HFFc6 (cell line): ENCODE data around the gene RMDN3. TPM values are rescaled to one million over a fixed set of nuclear protein-coding genes. Genes with fewer than 3 reads are reported as not detected.

Experiments
- DNase-seq: peaks from one replicate; pipeline ENCODE4 v3.0.0-alpha.2; 2018
- H3K27ac Mint-ChIP-seq: 2 replicates; pipeline ENCODE4 v1.8.0; 2020; ENCODE audit warnings: mild to moderate bottlenecking, mixed read lengths
- H3K27me3 Mint-ChIP-seq: 2 replicates; pipeline ENCODE4 v1.8.0; 2021; ENCODE audit warnings: mild to moderate bottlenecking, moderate library complexity, mixed read lengths; ENCODE audit not compliant: insufficient read depth
- H3K36me3 Mint-ChIP-seq: 2 replicates; pipeline ENCODE4 v1.8.0; 2021; ENCODE audit warnings: low read depth, mixed read lengths
- H3K4me1 Mint-ChIP-seq: 2 replicates; pipeline ENCODE4 v1.8.0; 2020; ENCODE audit warnings: low read depth, mixed read lengths
- H3K4me3 Mint-ChIP-seq: 2 replicates; pipeline ENCODE4 v1.8.0; 2020; ENCODE audit warnings: mild to moderate bottlenecking, moderate library complexity, mixed read lengths
- H3K9me3 Mint-ChIP-seq: 2 replicates; pipeline ENCODE4 v1.8.0; 2020; ENCODE audit warnings: mild to moderate bottlenecking, mixed read lengths
- CTCF ChIP-seq: fragments of 200-600 bp; sonication (generic); IDR thresholded peaks from 2 replicates; pipeline ENCODE4 v1.5.0; 2021; ENCODE audit warnings: antibody characterized with exemption, mild to moderate bottlenecking
- total RNA-seq, 6 experiments: library from RNA; stranded (reverse); fragmentation: NEBNext Ultra II Directional; extraction: Animal tissue kit (Norgen Biotek cat#: 25700); gene quantifications; 2 replicates in 1 of 6; 3 replicates in 5 of 6; pipeline ENCODE4 v1.2.3, GENCODE V29; 2021

Gene RMDN3
- total RNA-seq, 6 experiments from 2014 or later = 32.6 to 43.2 (median 35.6) TPM

DNA sequence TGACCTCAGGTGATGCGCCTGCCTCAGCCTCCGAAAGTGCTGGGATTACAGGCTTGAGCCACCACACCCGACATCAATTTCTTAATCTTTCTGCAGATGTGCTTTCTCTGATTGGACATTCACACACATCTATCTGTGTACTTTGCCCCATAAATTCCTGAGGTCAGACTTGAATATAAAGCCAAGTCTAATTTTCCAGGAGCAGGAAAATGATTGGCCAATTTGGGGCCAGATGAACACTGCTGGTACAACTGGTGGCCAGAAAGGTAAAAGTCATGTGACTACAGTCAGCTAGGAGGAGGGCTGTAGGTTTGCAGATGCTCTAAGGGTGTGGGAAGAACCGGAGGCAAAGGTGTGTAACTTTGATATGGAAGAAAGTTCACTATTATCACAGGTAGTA lies 63.3 kb downstream of the RMDN3 start:
- DNase-seq = no peak
- Mint-ChIP-seq H3K36me3 (peaks cover 14% of the 10 kb centered on the region), H3K27ac (no peak overlapping the region), H3K4me3 (no peak overlapping the region), H3K9me3 (peaks cover 3% of the 10 kb centered on the region; the same call in 1 of the 2 replicates), H3K4me1 (peaks cover 22% of the 10 kb centered on the region), H3K27me3 (no peaks in the 10 kb centered on the region; the same call in none of the 2 replicates)
- TF ChIP-seq CTCF = no peak

GRCh38 chr15:40688932-40689799 lies 65.9 kb downstream of the RMDN3 start:
- DNase-seq = no peak
- Mint-ChIP-seq H3K27me3 (no peaks in the 10 kb centered on the region; the same call in 1 of the 2 replicates), H3K9me3 (no peaks in the 10 kb centered on the region; the same call in 1 of the 2 replicates), H3K4me1 (peaks cover 13% of the 10 kb centered on the region), H3K36me3 (peaks cover 11% of the 10 kb centered on the region), H3K27ac (no peak overlapping the region), H3K4me3 (no peak overlapping the region)
- TF ChIP-seq CTCF = no peak

Other genes with a start within 250 kb of the RMDN3 start
- gene CCDC32, start 190.2 kb downstream of the RMDN3 start, total RNA-seq = 10 to 100 TPM; 17.6 to 21.4 (median 20.5) TPM
- gene RPUSD2, start 186.0 kb downstream of the RMDN3 start, total RNA-seq = 10 to 100 TPM; 10.3 to 13.7 (median 11.9) TPM
- 10 to 100 TPM in 5 of 6 experiments, 1 to 10 TPM in 1; 8.9 to 26.8 (median 20.0) TPM for gene KNL1, start 161.0 kb downstream of the RMDN3 start, total RNA-seq
- 10 to 100 TPM in 5 of 6 experiments, 1 to 10 TPM in 1; 8.2 to 15.9 (median 12.1) TPM for gene RAD51, start 60.1 kb downstream of the RMDN3 start, total RNA-seq
- 1 to 10 TPM; 1.6 to 3.1 (median 2.7) TPM for gene GCHFR, start 8.8 kb upstream of the RMDN3 start, total RNA-seq
- gene C15orf62, start 14.7 kb upstream of the RMDN3 start, total RNA-seq = under 1 TPM in 2 of 6 experiments, not detected in 4; 0.14 to 0.20 TPM
- 10 to 100 TPM; 10.7 to 13.5 (median 12.1) TPM for gene ZFYVE19, start 51.8 kb upstream of the RMDN3 start, total RNA-seq
- gene DNAJC17, start 52.2 kb upstream of the RMDN3 start, total RNA-seq = 10 to 100 TPM; 25.9 to 39.9 (median 29.6) TPM
- not detected for gene PPP1R14D, start 73.5 kb upstream of the RMDN3 start, total RNA-seq
- under 1 TPM in 5 of 6 experiments, not detected in 1; 0.14 to 0.51 (median 0.26) TPM for gene SPINT1, start 88.8 kb upstream of the RMDN3 start, total RNA-seq
- under 1 TPM in 5 of 6 experiments, not detected in 1; 0.14 to 0.41 (median 0.31) TPM for gene RHOV, start 119.0 kb upstream of the RMDN3 start, total RNA-seq
- gene VPS18, start 139.2 kb upstream of the RMDN3 start, total RNA-seq = 10 to 100 TPM; 27.7 to 33.1 (median 31.2) TPM
- gene DLL4, start 174.1 kb upstream of the RMDN3 start, total RNA-seq = under 1 TPM in 2 of 6 experiments, not detected in 4; 0.05 to 0.11 TPM
- 10 to 100 TPM; 20.8 to 26.0 (median 24.2) TPM for gene CHAC1, start 198.2 kb upstream of the RMDN3 start, total RNA-seq